ENCODE results near the gene SNAP25.

The SNAP25 gene

DNA sequence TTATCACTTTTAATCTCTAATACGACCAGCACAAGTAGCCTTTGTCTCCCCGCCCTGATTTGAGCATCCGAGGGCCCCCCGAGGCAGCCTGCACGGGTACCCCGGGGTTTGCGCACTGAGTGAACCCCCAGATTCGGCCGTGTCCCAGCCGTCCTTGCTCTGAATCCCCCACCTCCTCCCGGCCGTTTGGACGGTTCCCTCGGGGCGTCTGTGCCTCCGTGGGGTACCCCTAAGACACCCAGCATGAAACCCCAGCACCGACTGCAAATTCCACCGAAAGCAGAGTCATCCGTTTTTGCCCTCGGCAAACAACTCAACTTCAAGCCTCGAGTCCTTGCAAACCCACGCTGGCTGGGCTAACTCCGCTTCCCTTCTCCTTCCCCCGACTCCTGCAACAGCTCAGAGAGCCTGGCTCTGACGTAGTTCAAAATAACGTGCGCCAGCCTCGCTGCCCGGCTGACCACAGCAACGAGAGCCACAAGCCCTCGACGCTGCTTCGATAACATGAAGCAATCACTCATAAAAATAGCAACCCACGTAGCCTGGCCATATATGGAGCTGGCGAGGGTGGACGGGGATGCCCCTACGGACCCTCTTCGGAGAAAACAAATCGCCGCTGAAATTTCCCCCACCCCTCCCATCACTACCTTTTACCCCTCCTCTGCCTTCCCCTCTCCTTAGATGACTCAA is 764 bp upstream of the SNAP25 start:
- DNase-seq = peak; percentile 96

DNA sequence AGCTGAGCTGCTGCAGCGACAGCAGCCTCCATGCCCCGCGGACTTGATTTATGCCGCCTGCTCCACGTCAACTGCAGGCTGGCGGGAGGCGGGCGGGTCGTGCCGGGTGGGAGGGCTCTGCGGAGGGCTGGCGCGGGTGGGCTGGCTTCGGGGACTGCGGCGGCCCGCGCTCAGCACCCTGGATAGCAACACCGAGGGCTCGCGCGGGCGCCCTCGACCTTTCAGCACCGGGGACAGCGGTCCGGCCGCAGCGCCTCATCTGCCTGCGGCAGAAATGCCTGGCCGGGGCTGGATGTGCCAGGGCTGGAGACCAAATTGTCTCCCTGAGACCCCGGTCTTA is 792 bp downstream of the SNAP25 start:
- peak; percentile 89 for DNase-seq

DNA sequence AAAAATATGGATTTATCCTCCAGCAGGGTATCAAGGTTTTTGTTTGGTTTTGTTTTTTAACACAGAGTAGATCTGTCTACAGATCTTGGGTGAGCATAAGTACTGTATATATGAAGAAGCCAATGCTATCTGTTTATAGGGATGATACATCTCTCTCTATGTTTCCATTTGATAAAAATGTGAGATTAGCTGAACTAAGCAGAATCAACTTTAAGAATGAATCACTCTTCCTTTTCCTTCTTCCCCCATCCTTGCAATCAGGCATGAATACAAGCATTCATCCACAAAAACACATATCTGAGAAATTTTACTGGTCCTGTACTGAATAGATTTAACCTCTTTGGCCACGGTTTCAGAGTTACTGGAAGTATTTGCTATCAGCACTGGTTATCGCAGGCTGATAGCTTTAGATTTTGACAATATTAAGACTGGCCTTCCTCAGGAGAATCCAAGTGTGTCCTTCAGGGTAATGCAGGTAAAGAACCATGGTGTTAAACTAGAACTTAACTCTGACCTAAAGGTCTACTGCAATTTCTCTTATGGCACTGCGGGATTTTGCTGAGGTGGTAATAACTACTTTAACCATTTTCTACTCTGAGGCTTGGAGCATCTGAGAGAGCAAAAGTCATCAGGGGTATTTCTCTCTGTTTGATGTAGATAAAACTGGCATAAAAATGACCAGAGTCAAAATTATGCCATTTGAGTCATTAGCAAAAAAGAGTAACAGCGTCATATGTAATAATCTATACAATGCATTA is 1.5 kb downstream of the SNAP25 start:
- peak; percentile 35 for DNase-seq

DNA sequence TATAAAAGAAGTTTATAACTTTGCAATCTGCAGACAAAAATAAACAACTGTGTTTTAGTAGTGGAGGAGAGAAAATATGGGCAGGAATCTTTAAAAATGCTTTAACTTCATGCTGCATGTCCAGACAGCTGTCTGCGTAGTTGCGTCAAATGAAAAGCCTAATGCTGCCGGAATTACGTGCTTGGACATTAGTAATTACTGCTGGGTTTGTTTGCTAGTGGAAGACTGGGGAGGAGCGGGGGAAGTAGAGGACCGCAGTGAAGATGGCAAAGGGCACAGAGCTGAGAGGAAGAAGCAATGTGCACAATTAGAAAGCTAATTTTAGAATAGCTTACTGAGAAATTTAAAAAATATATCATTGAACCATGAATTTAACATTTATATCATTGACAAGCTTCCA is 2.4 kb downstream of the SNAP25 start:
- DNase-seq = peak; percentile 84

DNA sequence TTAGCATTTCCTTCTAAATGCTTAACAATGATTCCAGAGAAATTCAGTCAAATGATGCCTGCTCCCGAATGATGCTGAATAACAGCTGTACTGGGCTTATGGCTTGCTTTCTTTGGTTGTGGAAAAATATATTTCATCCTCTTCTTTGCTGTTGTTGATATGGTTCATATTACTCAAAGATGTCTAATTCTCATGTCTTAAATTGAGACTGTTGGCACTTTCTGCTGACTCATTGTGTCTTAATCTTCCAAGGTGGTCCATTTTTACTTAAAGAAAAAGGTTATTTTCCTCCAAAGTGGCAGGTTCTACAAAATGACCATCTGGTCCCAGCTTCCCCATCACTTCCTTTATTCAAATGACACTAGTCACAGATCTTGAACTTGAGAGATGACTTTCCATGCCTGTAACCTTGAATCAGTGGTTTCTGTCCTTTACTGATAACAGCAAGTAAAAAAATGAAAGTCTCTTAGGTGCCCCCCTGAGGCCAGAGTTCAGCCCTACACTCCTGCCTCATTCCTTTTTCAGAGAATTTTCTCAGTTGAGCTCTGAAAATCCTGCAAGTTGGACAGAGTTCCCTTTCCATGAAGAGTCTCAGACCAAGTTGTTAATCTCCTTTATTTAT is 6.9 kb downstream of the SNAP25 start:
- DNase-seq = peak; percentile 49

DNA sequence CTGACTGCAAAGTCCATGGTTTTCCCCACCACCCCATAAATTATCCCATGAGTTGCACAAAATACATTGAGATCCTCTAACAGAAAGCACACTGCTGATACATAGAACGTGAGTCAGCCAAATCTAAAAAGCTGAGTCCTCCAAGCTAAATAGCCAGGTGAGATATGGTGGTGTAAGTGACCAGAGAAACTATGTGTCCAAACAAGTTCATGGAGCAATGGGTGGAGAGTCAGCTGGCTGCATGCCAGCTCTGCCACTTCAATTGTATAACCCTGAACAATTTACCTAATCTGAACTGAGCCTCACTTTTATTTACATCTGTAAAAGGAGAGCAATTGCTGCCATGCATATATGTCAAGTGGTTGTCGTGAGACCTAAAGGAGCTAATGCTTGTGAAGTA is 9.7 kb downstream of the SNAP25 start:
- peak; percentile 59 for DNase-seq

DNA sequence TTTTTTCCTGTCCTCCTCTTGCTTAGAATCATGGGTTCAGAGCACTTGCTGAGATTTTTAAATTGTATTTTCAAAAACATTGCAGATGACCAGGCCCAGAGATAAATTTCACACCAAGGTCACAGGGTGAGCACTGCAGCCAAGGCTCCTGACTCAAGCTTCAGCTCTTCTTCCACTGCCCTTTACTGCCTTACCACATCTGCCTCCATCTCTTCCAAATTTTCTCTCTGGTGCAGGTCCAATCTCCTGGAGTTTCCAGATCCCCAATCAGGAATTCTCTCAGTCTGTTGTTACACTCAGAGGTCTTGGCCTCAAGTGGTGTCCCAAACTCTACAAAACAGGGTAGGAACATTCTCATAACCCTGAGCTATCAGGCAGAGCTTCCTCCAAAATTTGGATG is 12.7 kb downstream of the SNAP25 start:
- no peak for DNase-seq

DNA sequence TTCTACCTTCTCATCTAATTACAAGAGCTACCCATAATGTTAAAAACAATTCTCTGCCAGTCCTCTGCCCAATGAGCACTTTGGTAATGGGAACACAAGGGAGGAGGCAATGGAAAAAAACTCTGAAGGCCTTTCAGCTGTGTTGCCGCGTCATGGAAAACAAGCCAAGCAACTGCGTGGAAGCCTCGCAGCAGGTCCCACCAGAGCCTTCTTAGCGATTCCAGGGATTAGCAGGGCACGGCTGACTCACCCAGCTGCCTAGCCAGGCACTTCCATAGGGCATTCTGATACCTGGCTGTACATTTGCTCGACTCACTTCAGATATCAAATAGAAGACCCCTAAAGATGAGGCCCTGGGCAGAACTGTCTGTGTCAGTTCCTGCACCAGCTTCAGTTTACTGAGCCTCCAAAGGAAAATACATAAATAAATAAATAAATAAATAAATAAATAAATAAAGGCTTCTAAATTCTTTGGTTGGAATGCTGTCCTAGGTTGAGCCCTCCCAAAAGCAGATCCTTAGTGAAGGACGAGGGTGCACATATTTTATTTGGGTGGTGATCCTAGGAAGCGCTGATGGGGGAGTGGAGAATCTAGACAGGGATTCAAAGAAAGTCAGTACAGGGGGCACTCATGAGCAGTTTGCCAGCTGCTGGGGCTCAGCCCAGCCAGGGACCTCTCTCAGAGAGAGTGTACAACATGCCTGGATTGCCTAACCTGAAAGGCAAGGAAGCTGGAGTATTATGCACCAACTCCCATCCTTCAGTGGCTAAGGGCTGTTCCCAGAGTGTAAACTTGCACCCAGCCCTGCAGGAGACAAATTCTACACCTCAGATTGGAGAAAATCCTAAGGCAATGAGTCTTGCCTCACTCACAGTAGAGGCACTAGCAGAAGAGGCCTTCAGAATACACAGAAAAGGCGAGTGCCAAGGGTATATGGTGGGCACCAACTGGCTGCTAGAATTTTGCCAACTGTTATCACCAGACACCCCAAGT is 18.2 kb downstream of the SNAP25 start:
- DNase-seq = no peak

DNA sequence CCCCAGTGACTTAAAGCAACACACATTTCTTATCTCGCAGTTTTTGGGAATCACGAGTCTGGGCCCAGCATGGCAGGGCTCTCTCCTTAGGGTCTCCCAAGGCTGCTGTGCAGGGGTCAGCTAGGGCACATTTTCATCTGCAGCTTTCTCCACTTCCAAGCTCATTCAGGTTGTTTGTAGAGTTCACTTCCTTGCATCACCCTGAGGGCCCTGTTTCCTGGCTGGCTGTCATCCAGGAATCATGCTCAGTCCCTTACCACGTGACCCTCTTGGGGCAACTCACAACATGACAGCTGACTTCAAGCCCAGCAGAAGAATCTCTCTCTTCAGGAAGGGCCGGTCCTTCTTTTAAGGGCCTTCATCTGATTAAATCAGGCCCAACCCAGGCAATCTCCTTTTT is 21.3 kb downstream of the SNAP25 start:
- DNase-seq = peak; percentile 85

DNA sequence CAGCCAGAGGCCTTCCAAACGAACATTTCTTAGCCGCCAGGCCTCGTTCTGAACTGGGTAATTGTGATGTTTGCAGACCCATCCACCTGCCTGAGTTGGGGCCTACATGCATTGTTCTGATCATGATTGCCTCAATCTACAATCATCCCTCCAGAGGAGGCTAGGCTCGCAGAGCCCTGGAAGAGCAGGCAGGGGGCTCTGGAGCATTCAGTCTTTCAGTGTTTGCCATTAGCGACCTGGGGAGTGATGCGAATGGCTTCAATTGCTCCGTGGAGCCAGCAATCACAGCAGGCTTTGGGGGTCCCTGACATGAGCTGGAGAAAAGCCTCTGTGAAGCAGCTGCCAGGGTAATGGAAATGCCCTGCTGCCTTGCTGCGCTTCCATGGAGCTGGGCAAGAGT is 22.0 kb downstream of the SNAP25 start:
- peak; percentile 22 for DNase-seq

DNA sequence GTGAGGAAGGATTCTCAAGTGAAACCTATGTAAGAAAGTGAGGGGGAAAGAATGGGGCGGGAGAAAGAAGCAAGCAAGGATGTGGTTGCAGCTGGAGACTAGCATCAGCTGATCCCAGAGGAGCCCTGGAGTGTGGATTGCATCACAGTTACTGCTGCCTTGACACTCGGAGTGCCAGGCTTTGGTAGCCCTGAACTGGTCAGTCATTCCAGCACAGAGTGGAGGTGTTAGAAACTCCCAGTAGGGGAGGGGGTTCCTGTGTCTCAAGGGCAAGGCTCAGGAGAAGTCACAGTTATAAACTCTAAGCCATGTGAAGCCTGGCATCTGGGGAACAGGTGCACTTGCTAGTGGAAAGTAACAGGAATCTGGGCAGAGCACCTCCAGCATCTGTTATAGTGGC is 23.5 kb downstream of the SNAP25 start:
- DNase-seq = no peak

DNA sequence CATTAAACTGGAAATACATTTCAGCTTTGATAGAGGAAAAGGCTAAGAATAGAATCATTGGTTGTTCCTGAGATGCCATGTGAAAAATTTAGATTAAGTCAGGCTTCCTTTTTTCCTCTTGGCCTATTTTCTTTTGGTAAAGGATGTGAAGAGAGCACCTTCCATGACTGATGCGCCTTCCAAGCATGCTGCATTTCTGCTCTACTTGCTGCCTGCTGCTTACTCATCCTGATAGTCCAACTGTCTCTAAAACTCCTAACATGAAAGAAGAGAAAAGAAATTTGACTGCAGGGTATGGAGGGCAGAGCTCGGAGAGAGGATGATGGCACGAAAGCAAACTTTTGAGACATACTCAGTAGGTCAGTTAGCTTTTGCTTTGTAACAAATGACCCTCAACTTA is 28.8 kb downstream of the SNAP25 start:
- DNase-seq = no peak

DNA sequence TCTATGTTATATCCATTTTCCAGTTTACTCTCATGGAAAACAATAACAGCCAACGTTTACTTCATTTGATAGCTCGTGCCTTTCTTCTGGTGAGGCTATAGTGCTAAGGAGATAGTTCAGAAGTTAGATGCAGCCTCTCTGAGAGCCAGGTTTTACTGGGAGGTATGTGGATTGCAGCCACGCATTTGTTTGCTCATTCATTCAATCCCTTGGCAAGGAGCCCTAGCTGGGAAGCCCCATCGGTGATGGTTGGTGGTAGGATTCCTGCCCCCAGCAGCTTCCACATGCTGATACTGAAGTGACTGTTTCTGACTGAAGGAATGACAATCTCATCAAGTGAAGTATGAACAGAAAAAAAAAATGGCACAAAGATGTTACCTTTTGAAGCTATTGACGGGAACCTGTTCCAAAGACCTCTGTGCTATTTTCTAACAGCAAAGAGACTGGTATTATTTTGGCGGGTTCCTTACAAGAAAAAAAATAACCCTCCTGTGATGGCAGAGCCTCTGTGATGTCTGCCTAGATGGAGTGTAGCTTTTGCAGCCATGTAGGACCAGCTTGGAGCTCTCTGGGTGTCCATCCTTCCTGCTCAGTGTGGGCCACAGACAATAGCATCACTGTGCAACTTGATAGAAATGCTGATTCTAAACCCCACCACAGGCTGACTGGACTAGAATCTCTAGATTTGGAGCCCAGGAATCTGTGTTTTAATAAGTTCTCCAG is 30.6 kb downstream of the SNAP25 start:
- DNase-seq = peak; percentile 57

DNA sequence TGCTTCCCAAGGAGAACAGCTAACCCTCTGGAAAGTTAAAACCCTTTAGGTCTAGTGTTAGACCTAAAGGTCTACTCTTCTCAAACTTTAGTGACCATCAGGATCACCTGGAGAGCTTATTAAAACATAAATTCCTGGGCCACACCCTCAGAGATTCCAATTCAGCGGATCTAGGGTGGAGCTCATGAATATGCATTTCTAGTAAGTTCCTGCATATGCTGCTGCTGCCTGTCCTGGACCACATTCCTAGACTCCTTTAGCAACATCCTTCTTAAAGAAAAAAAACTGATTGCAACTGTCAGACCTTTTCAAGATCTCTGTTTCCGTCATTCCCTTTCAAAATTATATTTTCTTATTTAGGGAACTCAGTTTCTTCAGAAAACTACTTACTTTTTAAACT is 31.2 kb downstream of the SNAP25 start:
- no peak for DNase-seq

DNA sequence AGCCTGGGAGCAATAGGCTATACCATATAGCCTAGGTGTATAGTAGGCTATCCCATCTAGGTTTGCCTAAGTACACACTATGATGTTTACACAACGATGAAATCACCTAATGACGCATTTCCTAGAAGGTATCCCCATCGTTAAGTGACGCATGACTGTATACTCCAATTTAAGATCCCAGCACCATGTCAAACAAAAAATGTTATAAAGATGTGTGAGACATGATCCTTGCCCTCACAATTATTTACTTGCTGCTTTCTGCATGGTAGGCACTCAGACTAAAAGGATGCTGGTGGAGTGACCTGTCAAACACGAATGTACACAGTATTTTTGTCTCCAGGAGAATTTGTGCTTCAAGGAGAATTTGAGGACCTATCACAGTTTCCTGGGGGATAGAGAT is 32.3 kb downstream of the SNAP25 start:
- peak; percentile 91 for DNase-seq

DNA sequence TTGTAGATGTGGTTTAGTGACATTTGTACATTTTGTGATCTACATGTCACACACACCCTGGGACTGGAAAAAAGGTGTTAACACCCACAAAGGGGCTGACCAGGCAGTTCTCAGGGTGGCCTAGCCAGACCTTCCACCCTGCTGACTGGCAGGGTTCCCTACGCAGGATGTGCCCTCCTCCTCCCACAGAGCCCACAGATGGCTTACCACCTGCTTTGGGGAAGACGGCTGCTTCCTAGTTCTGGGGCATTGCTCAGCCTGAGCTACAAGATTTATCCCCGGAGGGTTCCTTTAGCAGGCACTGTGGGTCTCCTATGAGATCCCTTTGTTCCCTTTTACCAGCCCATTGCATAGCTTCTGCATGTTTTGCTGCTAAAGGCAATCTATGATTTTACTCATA is 35.1 kb downstream of the SNAP25 start:
- DNase-seq = peak; percentile 50

DNA sequence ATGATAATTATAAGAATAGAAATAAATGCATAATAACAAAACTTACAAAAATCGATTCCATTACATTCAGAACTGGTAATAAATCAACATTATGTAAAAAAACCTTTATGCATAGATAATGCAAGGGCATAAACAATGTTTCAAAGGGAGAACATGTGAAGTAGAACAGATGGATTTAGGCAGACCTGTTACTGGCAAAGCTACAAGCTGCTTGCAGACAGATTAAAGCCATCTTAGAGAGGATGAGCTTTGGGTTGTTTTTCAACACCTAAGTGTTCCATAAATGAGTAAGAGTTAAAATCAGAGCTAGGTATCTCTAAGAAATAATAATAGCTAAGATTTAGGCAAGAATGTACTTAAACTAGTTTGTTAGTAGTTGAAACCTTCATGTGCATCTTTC is 37.2 kb downstream of the SNAP25 start:
- DNase-seq = no peak

DNA sequence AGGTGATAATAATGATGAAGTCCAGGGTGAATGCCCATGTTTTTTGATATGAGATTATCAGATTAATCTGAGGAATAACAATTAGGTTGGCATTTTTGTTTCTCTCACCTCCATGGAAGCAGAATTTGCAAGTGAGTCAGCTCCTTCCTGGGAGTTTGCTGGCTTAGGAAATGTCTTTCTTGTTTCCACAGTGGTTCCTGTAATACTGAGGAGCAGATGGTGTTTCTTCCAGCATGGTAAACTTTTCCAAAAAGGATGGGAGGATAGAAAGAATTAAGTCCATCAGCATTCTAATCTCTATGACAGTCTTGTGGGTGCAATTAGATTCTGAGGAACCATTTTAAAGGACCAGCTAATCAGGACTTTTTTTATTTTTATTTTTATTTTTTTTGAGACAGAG is 40.5 kb downstream of the SNAP25 start:
- no peak for DNase-seq

DNA sequence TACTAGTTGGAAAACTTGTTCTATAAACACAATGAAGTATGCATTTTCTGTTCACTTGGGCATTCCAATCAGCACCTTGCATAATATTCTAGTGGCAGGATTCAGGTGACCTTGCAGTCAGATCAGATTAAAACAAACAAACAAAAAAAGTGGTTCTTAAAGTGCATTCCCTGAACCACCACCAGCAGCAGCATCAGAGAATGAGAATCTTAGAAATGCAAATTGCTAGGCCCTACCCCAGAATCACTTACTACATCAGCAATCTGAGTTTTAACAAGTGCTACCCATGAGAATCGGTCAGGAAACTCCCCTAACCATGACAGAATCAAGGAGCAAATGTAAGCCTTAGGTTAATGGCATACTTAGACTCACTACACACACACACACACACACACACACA is 41.7 kb downstream of the SNAP25 start:
- no peak for DNase-seq

DNA sequence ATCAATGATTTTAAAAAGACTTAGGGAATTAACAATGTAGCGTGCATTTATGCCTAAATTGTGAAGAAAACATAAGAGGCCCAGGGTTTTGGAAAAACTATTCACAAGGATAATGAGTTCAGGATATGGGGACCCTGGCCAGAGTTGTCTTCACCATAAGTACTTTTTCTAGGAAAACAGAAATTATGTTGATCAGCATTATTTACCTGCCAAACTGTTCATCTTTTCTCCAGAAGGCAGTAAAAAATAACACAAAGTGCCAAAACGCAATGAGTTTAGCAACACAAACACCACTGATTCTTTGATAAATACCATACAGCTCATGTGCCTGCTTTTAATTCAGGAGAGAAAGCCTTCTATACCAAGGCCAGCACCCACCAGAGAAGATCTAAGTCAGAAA is 43.1 kb downstream of the SNAP25 start:
- no peak for DNase-seq

DNA sequence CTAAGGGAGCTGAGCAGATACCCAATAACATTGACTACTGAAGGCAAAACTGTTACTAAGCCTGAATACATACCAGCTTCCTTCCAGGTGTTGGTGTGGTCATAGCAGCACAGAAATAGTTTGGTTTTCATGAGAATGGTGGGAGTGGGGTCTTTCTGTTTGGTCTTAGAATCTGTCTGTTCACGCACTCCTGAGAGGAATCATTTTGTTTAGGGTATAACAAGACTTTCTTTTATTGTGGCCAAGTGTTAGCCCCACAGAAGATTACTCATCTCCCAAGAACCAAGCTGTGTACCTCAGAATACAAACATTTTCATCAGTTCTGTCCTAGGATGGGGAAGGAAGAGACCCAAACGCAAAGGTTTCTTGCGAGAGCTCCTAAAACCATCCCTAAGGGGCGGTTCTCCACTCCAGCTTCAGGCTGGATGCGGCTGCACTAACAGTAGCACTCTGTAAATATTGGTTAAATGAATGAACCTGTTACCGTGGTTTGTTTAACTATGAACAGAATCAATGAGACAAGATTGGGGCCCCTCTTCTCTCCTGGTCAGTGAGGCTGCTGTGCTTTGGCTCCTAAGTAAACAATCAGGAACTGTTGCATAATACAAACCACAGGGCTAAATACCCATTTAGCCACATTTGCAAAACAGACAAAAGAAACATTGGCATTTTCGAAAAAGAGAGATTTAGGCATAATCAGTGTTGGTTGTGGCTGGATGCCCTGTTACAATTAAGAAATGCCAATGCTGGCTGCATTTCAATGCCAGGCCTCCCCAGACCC is 44.9 kb downstream of the SNAP25 start:
- peak; percentile 43 for DNase-seq

DNA sequence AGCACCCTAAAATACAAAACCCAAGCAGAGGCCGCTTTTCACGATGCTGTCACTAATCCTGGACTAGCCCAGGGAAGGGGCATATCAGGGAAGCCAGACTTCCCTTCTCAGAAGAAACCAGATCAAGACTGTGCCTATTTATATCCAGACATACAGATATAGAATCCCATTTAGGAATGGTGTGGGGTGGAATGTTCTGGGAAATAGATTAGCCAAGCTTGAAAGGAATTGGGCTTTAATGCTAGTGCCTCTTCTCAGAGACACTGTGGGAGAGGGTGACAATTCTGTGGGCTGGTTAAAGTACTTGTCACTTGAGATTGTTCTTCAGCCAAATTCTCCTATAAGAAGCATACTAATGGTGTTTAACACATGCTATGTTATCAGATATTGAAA is 45.5 kb downstream of the SNAP25 start:
- no peak for DNase-seq
